AG04449 (cell line): Measurements from ENCODE around the gene PDSS2.
"Not testable (repeated sequence)": the region's sequence is repeated elsewhere in the genome, so short reads cannot be mapped to it uniquely, and the experiment has no call there.

Experiments used
- CTCF ChIA-PET: fragments of 350-600 bp; formaldehyde crosslinking; extraction: SDS; loops from one replicate; lab custom pipeline; 2021; ENCODE audit warnings: antibody characterized with exemption; lab: Yijun Ruan, JAX
- POLR2A ChIA-PET: fragments of 400-600, 350-600 bp; formaldehyde crosslinking; extraction: SDS; loops from one replicate; lab custom pipeline; 2020; ENCODE audit warnings: antibody characterized with exemption, inconsistent platforms; lab: Yijun Ruan, JAX
- DNase-seq: peaks from one replicate; pipeline ENCODE4 v3.0.0-alpha.2; 2010; ENCODE audit warnings: low read depth, low spot score
- H3K4me3 ChIP-seq: 2 replicates; pipeline ENCODE4 v1.5.1; 2011; ENCODE audit warnings: low read depth, mild to moderate bottlenecking, control low read depth, low read length
- TF ChIP-seq, protein P1 (sequence below): IDR thresholded peaks from one replicate; pipeline ENCODE4 v1.5.1; 2011; ENCODE audit warnings: mild to moderate bottlenecking, moderate library complexity, low read length, control low read depth, inconsistent platforms; ENCODE audit not compliant: insufficient read depth; ENCODE audit errors: missing control alignments

The PDSS2 gene

DNA sequence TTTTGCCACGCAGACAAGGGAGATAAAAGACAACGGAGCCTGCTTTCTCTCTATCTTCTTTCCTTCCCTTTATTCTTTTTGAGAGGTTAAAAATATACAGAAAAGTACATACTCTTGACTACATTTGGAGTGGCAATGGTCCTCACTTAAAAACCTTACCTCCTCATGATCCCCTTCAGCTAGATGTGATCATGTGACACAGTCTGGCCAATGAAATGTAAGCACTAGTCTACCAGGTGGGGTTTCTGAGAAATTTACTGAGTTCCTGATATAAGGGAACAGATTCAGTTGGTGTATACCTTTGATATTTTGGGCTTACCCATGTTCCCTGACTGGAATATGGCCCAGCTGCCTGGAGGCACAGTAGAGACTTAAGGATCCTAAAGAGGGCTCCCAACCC, 178.6 kb downstream of the PDSS2 start:
- no peak overlapping the region for H3K4me3 ChIP-seq
- TF ChIP-seq, protein P1, sequence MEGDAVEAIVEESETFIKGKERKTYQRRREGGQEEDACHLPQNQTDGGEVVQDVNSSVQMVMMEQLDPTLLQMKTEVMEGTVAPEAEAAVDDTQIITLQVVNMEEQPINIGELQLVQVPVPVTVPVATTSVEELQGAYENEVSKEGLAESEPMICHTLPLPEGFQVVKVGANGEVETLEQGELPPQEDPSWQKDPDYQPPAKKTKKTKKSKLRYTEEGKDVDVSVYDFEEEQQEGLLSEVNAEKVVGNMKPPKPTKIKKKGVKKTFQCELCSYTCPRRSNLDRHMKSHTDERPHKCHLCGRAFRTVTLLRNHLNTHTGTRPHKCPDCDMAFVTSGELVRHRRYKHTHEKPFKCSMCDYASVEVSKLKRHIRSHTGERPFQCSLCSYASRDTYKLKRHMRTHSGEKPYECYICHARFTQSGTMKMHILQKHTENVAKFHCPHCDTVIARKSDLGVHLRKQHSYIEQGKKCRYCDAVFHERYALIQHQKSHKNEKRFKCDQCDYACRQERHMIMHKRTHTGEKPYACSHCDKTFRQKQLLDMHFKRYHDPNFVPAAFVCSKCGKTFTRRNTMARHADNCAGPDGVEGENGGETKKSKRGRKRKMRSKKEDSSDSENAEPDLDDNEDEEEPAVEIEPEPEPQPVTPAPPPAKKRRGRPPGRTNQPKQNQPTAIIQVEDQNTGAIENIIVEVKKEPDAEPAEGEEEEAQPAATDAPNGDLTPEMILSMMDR, result no peak
- ChIA-PET CTCF (no interaction called here), POLR2A (no interaction called here)
- DNase-seq, result no peak

DNA sequence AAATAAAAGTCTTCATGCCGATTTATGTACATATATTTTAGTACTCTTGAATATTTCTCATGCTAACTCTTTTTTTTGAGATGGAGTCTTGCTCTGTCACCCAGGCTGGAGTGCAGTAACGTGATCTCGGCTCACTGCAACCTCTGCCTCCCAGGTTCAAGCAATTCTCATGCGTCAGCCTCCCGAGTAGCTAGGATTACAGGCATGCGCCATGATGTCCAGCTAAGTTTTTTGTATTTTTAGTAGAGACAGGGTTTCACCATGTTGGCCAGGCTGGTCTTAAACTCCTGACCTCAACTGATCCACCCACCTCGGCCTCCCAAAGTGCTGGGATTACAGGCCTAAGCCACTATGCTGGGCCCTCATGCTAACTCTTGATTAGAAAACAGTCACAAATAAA, 179.4 kb downstream of the PDSS2 start:
- POLR2A ChIA-PET, result not testable (repeated sequence)

DNA sequence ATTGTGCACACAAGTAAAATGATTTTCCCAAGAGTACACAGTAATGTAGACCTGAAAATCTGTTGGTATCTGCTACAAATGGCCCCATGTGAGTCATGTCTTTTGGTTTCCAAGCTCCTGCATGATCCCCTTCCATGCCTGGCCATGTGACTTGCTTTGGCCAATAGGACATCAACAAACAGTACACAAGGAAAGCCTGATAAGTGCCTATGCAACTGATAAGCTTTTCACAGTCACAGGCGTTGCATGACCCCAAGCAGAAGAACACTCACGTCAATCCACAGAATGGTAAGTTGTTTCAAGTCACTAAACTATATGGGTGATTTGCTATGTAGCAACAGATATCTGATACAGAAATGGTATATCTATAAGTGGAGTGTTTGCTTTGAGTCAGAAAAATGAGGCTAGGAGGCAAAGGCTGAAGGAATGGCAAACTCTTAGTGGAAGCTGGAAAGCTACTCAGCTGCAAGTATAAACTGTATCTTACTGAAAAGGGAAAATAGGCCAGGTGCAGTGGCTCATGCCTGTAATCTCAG, 184.0 kb downstream of the PDSS2 start:
- ChIA-PET CTCF (interaction anchor here (1.4 to 1.5 kb wide), 2 partner anchors 15 to 573 kb away, joined by 3 to 4 read pairs; no protein-coding TSS in a partner anchor), POLR2A (no interaction called here)
- no peak for DNase-seq
- TF ChIP-seq, protein P1, result no peak
- no peak overlapping the region for H3K4me3 ChIP-seq

More for the DNA sequence above, 179.4 kb downstream of the PDSS2 start:
- CTCF ChIA-PET, H3K4me3 ChIP-seq, DNase-seq: not testable (repeated sequence)

DNA sequence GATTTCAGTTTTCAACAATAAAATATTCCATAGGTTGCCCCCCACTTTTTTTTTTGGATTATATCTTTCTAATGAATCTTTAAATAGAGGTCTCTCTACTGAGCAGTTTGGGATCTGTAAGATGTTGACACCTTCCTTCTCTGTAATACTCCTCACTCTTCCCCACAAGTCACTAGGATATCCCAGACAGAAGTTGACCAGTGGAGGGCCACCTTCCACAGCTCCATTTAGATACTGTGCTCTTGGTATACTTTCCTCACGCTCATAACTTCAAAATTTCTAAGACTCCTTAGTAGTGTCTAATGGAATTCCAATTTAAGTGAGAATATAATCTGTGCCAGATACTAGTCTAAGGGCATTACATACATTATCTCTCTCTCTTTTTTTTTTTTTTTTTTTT, 185.1 kb downstream of the PDSS2 start:
- POLR2A ChIA-PET, result interaction anchor here (0.7 kb wide), 1 partner anchor 204 kb away, joined by 4 read pairs; no protein-coding TSS in a partner anchor
- TF ChIP-seq, protein P1, result no peak
- CTCF ChIA-PET, result interaction anchor here (1.4 kb wide), 1 partner anchor 574 kb away, joined by 3 read pairs; no protein-coding TSS in a partner anchor

DNA sequence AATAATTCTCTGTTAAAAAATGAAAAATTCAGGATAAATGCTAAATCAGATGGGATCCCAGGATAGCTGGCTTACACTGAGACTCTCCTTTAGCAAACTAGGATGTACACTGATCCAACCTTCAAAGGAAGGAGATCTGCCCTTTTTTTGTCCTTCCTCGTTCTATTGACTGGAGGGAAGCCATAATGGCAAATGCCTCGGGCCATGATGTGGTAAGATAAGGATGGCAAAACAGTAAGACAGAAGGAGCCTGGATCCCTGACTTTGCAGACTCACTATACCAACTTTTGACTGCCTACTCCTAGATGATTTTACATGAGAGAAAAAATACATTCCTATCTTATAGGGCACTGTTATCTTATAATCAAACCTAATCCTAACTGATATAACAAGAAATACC, 187.1 kb downstream of the PDSS2 start:
- no peak overlapping the region for H3K4me3 ChIP-seq
- DNase-seq, result no peak
- TF ChIP-seq, protein P1, result no peak
- ChIA-PET CTCF (interaction anchor here (0.6 kb wide), 1 partner anchor 64 kb away, joined by 3 read pairs; no protein-coding TSS in a partner anchor), POLR2A (no interaction called here)

More for the DNA sequence above, 185.1 kb downstream of the PDSS2 start:
- H3K4me3 ChIP-seq, result no peak overlapping the region
- DNase-seq, result no peak

DNA sequence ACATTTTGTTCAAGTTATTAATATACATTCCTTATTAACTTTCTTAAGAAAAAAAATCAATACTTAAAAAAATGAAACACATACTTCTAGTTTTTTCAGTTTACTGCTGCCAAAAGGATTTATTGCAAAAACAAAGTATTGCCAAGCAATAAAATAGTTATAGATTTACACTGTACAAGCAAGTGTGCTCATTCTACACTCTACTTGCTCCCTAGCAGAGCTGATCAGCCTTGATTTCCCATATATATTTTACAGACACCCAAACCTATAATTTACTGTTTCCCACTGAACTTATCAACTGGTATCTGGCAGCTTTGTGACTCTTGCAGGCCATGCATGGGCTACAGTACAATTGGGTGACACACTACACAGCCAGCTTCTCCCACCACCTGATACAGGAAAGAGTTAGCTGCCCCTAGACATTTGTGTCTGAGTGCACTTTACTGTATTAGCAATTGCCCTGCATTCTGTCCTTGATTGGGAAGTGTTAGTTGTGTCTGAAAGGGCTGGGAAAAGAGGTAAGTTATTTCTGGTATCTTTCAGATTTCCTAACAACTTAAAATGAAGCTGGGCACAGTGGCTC, 188.1 kb downstream of the PDSS2 start:
- H3K4me3 ChIP-seq, result no peak overlapping the region
- no peak for DNase-seq
- TF ChIP-seq, protein P1, result no peak
- CTCF ChIA-PET, result interaction anchor here (0.6 kb wide), 1 partner anchor 63 kb away, joined by 3 read pairs; no protein-coding TSS in a partner anchor
- POLR2A ChIA-PET, result no interaction called here
